HepG2 (cell line): Measurements from ENCODE around the gene NFIC. TPM values are rescaled to one million over a fixed set of nuclear protein-coding genes. Genes with fewer than 3 reads are reported as not detected.

Source experiments
- KDM6A ChIP-seq: IDR thresholded peaks from 2 replicates; pipeline ENCODE4 v1.6.1; 2016; ENCODE audit warnings: low read depth
- LCORL ChIP-seq, 2 experiments: fragments of 450-650 bp in 1 of 2; sonication (generic) in 1 of 2; formaldehyde crosslinking in 1 of 2; IDR thresholded peaks; 2 replicates each; pipeline versions ENCODE4 v1.5.0 to v1.6.1; 2017 to 2020; ENCODE audit warnings: antibody characterized with exemption in 1 of 2, missing genetic modification reagents in 1 of 2
- NBN ChIP-seq: fragments of 450-650 bp; conservative IDR thresholded peaks from 2 replicates; pipeline ENCODE4 v1.6.1; 2017
- NFIB ChIP-seq: sonication (generic); formaldehyde crosslinking; IDR thresholded peaks from 2 replicates; pipeline ENCODE4 v1.9.0; 2021; ENCODE audit warnings: missing genetic modification reagents, mild to moderate bottlenecking, borderline replicate concordance
- NR2F1 ChIP-seq, 2 experiments: fragments of 450-650 bp in 1 of 2; formaldehyde crosslinking in 1 of 2; IDR thresholded peaks; 2 replicates each; pipeline versions ENCODE4 v1.5.0 to v1.6.1; 2016 to 2020; ENCODE audit warnings: mild to moderate bottlenecking in 1 of 2, missing compliant biosample characterization in 1 of 2, missing genetic modification reagents in 1 of 2, moderate library complexity in 1 of 2
- PHF5A ChIP-seq: IDR thresholded peaks from one replicate; pipeline ENCODE4 v1.6.1; 2018; ENCODE audit warnings: low read depth, missing genetic modification reagents; ENCODE audit not compliant: unreplicated experiment
- POLR2AphosphoS2 ChIP-seq: IDR thresholded peaks from 2 replicates; pipeline ENCODE4 v1.6.1; 2011; ENCODE audit warnings: low read depth, low read length, improper control_type of control experiment
- RORA ChIP-seq: sonication (generic); formaldehyde crosslinking; IDR thresholded peaks from 2 replicates; pipeline ENCODE4 v1.5.0; 2020; ENCODE audit warnings: mild to moderate bottlenecking, missing genetic modification reagents, moderate library complexity
- RXRB ChIP-seq: IDR thresholded peaks from 2 replicates; pipeline ENCODE4 v1.6.1; 2016; ENCODE audit warnings: borderline replicate concordance, missing genetic modification reagents, missing compliant biosample characterization
- ZBTB42 ChIP-seq: sonication (generic); formaldehyde crosslinking; IDR thresholded peaks from 2 replicates; pipeline ENCODE4 v1.5.0; 2020; ENCODE audit warnings: mild to moderate bottlenecking, missing genetic modification reagents
- ZNF317 ChIP-seq: sonication (generic); formaldehyde crosslinking; IDR thresholded peaks from 2 replicates; pipeline ENCODE4 v1.5.0; 2020; ENCODE audit warnings: mild to moderate bottlenecking, missing genetic modification reagents
- ZNF607 ChIP-seq: sonication (generic); formaldehyde crosslinking; IDR thresholded peaks from 2 replicates; pipeline ENCODE4 v1.5.1; 2020; ENCODE audit warnings: missing genetic modification reagents, mild to moderate bottlenecking, borderline replicate concordance
- ZNF709 ChIP-seq: sonication (generic); formaldehyde crosslinking; IDR thresholded peaks from 2 replicates; pipeline ENCODE4 v1.5.0; 2020; ENCODE audit warnings: mild to moderate bottlenecking, missing genetic modification reagents
- ZNF878 ChIP-seq: sonication (generic); formaldehyde crosslinking; IDR thresholded peaks from 2 replicates; pipeline ENCODE4 v1.8.1; 2023; ENCODE audit warnings: mild to moderate bottlenecking, missing genetic modification reagents, moderate library complexity
- polyA plus RNA-seq, 8 experiments: library from polyadenylated mRNA; depleted of rRNA in 3 of 8; stranded (reverse) in 7 of 8; unstranded in 1 of 8; fragments of >200 nt; fragmentation: Illumina TruSeq in 4 of 8; extraction: Trizol in 4 of 8; gene quantifications; 2 replicates each; pipeline versions ENCODE4 v1.2.1 to v1.2.3, GENCODE V29; 2011 to 2016; ENCODE audit warnings: low read depth in 4 of 8, missing spikeins in 1 of 8, mixed read lengths in 1 of 8; ENCODE audit not compliant: insufficient read depth in 1 of 8
- total RNA-seq, 5 experiments: library from RNA; depleted of rRNA; stranded (reverse); fragments of >200 nt; fragmentation: Illumina TruSeq; extraction: Trizol; gene quantifications; 2 replicates each; pipeline ENCODE4 v1.2.3, GENCODE V29; 2016; ENCODE audit warnings: low read depth in 1 of 5
- TF ChIP-seq, protein P1 (sequence below): sonication (generic); formaldehyde crosslinking; IDR thresholded peaks from 2 replicates; pipeline ENCODE4 v1.5.0; 2020; ENCODE audit warnings: mild to moderate bottlenecking, missing genetic modification reagents
- TF ChIP-seq, protein P2 (sequence below): sonication (generic); formaldehyde crosslinking; IDR thresholded peaks from 2 replicates; pipeline ENCODE4 v1.5.1; 2020; ENCODE audit warnings: missing genetic modification reagents, mild to moderate bottlenecking, borderline replicate concordance
- TF ChIP-seq, protein P3 (sequence below): IDR thresholded peaks from 2 replicates; pipeline ENCODE4 v1.6.1; 2016; ENCODE audit warnings: mild to moderate bottlenecking
- TF ChIP-seq, protein P4 (sequence below): sonication (generic); formaldehyde crosslinking; conservative IDR thresholded peaks from 2 replicates; pipeline ENCODE4 v1.4.0; 2020; ENCODE audit warnings: missing genetic modification reagents
- TF ChIP-seq, protein P5 (sequence below): sonication (generic); formaldehyde crosslinking; IDR thresholded peaks from 2 replicates; pipeline ENCODE4 v1.5.1; 2020; ENCODE audit warnings: missing genetic modification reagents, mild to moderate bottlenecking, borderline replicate concordance
- TF ChIP-seq, protein P6 (sequence below): sonication (generic); formaldehyde crosslinking; IDR thresholded peaks from 2 replicates; pipeline ENCODE4 v1.4.0; 2020; ENCODE audit warnings: missing genetic modification reagents

Gene NFIC
- total and polyA plus RNA-seq, 2 of the 13 experiments (the other 11 are each of a cell fraction or from before 2014, with no cell fraction given) = 1.3 to 2.5 TPM

DNA sequence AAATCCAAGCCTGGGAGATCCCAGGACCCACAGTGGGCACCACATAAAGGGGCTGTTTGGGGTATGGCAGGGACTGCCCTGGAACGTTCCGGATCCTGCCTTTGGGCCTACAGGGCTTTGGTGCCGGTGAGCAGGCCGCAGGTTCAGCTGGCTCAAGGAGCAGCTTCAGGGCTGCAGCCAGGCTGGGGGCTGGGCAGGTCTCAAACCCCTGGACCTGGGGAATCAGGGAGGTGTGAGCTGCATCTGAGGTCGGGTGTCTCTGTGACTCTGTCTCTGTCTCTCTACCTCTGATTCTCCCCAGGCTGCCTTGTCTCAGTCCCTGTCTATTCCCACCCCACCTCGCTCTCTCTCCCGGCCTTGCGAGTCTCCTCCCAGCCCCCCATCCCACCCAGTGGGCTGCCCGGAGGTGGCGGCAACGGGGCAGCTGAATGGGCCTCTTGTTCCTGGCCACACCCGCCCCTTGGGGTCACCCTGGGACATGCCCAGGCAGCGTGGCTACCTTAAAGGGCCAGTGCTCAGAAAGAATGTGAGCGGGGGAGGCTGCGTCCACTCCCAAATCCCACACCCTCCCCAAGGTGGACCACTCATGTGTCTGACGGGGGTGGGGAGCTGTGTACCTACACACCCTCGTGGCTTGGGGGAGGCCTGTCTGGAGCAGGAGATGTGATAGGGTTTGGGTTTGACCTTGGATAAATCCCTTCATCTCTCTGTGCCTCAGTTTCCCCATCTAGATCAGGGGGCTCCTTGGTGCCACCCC, 31.1 kb downstream of the NFIC start (continued):
- TF ChIP-seq, protein P1, sequence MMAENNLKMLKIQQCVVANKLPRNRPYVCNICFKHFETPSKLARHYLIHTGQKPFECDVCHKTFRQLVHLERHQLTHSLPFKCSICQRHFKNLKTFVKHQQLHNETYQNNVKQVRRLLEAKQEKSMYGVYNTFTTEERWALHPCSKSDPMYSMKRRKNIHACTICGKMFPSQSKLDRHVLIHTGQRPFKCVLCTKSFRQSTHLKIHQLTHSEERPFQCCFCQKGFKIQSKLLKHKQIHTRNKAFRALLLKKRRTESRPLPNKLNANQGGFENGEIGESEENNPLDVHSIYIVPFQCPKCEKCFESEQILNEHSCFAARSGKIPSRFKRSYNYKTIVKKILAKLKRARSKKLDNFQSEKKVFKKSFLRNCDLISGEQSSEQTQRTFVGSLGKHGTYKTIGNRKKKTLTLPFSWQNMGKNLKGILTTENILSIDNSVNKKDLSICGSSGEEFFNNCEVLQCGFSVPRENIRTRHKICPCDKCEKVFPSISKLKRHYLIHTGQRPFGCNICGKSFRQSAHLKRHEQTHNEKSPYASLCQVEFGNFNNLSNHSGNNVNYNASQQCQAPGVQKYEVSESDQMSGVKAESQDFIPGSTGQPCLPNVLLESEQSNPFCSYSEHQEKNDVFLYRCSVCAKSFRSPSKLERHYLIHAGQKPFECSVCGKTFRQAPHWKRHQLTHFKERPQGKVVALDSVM = peak; percentile 48
- TF ChIP-seq, protein P2, sequence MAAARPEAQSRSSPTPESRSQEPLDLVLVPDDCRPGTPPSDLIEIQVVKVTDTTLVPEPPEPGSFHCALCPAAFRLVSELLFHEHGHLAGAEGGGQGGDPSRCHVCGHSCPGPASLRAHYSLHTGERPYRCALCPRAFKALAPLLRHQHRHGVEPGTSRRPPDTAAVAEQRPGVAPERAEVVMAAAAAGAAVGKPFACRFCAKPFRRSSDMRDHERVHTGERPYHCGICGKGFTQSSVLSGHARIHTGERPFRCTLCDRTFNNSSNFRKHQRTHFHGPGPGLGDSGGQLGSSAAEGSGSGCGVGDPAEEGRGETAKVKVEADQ = peak; percentile 25; the same call in 1 of the 2 replicates
- TF ChIP-seq ZNF317 (no peak), RXRB (CRISPR knock-in tag) (peak; percentile 99), ZNF607 (CRISPR knock-in tag) (0 out of 2 replicates have a peak, but pooled peaks have one; percentile 49), PHF5A (CRISPR knock-in tag) (peak; percentile 48), ZBTB42 (peak; percentile 69; the same call in 1 of the 2 replicates), NR2F1 (CRISPR knock-in tag; IDR thresholded peaks at IDR 0.05) (peak in 1 of 2 experiments; percentile 33; a peak in 1 of 4 replicates), ZNF878 (no peak), RORA (no peak), NFIB (no peak), LCORL (IDR thresholded peaks at IDR 0.05) (no peak), LCORL (CRISPR knock-in tag; IDR thresholded peaks at IDR 0.05) (peak; percentile 40; the same call in 1 of the 2 replicates), ZNF709 (CRISPR knock-in tag) (no peak), POLR2AphosphoS2 (no peak), NBN (no peak), KDM6A (CRISPR knock-in tag) (peak; percentile 47; the same call in 1 of the 2 replicates)
- TF ChIP-seq, protein P3, sequence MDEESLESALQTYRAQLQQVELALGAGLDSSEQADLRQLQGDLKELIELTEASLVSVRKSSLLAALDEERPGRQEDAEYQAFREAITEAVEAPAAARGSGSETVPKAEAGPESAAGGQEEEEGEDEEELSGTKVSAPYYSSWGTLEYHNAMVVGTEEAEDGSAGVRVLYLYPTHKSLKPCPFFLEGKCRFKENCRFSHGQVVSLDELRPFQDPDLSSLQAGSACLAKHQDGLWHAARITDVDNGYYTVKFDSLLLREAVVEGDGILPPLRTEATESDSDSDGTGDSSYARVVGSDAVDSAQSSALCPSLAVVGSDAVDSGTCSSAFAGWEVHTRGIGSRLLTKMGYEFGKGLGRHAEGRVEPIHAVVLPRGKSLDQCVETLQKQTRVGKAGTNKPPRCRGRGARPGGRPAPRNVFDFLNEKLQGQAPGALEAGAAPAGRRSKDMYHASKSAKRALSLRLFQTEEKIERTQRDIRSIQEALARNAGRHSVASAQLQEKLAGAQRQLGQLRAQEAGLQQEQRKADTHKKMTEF (CRISPR knock-in tag) = peak; percentile 71; the same call in 1 of the 2 replicates
- TF ChIP-seq, protein P4, sequence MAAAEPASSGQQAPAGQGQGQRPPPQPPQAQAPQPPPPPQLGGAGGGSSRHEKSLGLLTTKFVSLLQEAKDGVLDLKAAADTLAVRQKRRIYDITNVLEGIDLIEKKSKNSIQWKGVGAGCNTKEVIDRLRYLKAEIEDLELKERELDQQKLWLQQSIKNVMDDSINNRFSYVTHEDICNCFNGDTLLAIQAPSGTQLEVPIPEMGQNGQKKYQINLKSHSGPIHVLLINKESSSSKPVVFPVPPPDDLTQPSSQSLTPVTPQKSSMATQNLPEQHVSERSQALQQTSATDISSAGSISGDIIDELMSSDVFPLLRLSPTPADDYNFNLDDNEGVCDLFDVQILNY (CRISPR knock-in tag) = no peak
- TF ChIP-seq, protein P5, sequence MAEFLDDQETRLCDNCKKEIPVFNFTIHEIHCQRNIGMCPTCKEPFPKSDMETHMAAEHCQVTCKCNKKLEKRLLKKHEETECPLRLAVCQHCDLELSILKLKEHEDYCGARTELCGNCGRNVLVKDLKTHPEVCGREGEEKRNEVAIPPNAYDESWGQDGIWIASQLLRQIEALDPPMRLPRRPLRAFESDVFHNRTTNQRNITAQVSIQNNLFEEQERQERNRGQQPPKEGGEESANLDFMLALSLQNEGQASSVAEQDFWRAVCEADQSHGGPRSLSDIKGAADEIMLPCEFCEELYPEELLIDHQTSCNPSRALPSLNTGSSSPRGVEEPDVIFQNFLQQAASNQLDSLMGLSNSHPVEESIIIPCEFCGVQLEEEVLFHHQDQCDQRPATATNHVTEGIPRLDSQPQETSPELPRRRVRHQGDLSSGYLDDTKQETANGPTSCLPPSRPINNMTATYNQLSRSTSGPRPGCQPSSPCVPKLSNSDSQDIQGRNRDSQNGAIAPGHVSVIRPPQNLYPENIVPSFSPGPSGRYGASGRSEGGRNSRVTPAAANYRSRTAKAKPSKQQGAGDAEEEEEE = no peak
- TF ChIP-seq, protein P6, sequence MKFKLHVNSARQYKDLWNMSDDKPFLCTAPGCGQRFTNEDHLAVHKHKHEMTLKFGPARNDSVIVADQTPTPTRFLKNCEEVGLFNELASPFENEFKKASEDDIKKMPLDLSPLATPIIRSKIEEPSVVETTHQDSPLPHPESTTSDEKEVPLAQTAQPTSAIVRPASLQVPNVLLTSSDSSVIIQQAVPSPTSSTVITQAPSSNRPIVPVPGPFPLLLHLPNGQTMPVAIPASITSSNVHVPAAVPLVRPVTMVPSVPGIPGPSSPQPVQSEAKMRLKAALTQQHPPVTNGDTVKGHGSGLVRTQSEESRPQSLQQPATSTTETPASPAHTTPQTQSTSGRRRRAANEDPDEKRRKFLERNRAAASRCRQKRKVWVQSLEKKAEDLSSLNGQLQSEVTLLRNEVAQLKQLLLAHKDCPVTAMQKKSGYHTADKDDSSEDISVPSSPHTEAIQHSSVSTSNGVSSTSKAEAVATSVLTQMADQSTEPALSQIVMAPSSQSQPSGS (CRISPR knock-in tag) = peak; percentile 48; the same call in 1 of the 2 replicates
